ENCODE results near the gene IKZF1. TPM values are rescaled to one million over a fixed set of nuclear protein-coding genes. Genes with fewer than 3 reads are reported as not detected.

Gene IKZF1
- total RNA-seq, 6 donors from 2014 or later, result 33.8 to 65.1 (median 49.8) TPM

GRCh38 chr7:50330696-50331095, 26.2 kb downstream of the IKZF1 start:
- Histone ChIP-seq H3K4me1 (peaks cover 6 to 31% (median 23%) of the 10 kb centered on the region in 4 donors), H3K27ac (peak overlapping the region in 2 of 4 donors; percentile 36 to 56), H3K36me3 (no peaks in the 10 kb centered on the region), H3K4me3 (no peak overlapping the region), H3K9me3 (no peaks in the 10 kb centered on the region), H3K27me3 (no peaks in the 10 kb centered on the region)
- no peak for DNase-seq
- ATAC-seq (ENCODE audit: low FRiP score in 2 of 2), result no peak
- 46 to 57% methylated on average over 3 of the region's 3 CpGs for WGBS, 2 donors
- TF ChIP-seq EP300 (IDR thresholded peaks at IDR 0.05) (no peak), POLR2AphosphoS5 (IDR thresholded peaks at IDR 0.05) (no peak)

GRCh38 chr7:50331564-50332208, 27.2 kb downstream of the IKZF1 start:
- ATAC-seq (ENCODE audit: low FRiP score in 2 of 2), result no peak

GRCh38 chr7:50332241-50333165, 28.0 kb downstream of the IKZF1 start:
- no peak overlapping the region for H3K4me3 ChIP-seq
- H3K27me3 ChIP-seq, result no peaks in the 10 kb centered on the region
- DNase-seq (no peak), ATAC-seq (ENCODE audit: low FRiP score in 2 of 2) (no peak)
- no peaks in the 10 kb centered on the region for H3K36me3 ChIP-seq
- WGBS, 2 donors, result 56 to 64% methylated on average over 8 of the region's 8 CpGs
- H3K4me1 ChIP-seq, result peaks cover 6 to 31% (median 23%) of the 10 kb centered on the region in 4 donors
- TF ChIP-seq EP300 (IDR thresholded peaks at IDR 0.05) (no peak), POLR2A (IDR thresholded peaks at IDR 0.05) (no peak), CTCF (IDR thresholded peaks at IDR 0.05) (no peak), POLR2AphosphoS5 (IDR thresholded peaks at IDR 0.05) (no peak)
- no peaks in the 10 kb centered on the region for H3K9me3 ChIP-seq
- H3K27ac ChIP-seq, result peak overlapping the region in 1 of 4 donors; percentile 56

More at GRCh38 chr7:50331564-50332208, 27.2 kb downstream of the IKZF1 start:
- no peaks in the 10 kb centered on the region for H3K9me3 ChIP-seq
- H3K27me3 ChIP-seq, result no peaks in the 10 kb centered on the region
- H3K4me1 ChIP-seq, result peaks cover 6 to 31% (median 23%) of the 10 kb centered on the region in 4 donors
- 28 to 44% methylated on average over 2 of the region's 2 CpGs for WGBS, 2 donors
- DNase-seq, result no peak
- H3K4me3 ChIP-seq, result no peak overlapping the region
- peak overlapping the region in 2 of 4 donors; percentile 31 to 56 for H3K27ac ChIP-seq
- TF ChIP-seq CTCF (IDR thresholded peaks at IDR 0.05) (no peak), POLR2A (IDR thresholded peaks at IDR 0.05) (no peak), EP300 (IDR thresholded peaks at IDR 0.05) (no peak), POLR2AphosphoS5 (IDR thresholded peaks at IDR 0.05) (no peak)
- no peaks in the 10 kb centered on the region for H3K36me3 ChIP-seq

- 8 to 13% methylated on average over 9 of the region's 9 CpGs for WGBS, 2 donors
These were observed 28.7 kb downstream of the IKZF1 start for GRCh38 chr7:50333221-50333651.

GRCh38 chr7:50334341-50334994, 30.0 kb downstream of the IKZF1 start:
- Histone ChIP-seq H3K9me3 (no peaks in the 10 kb centered on the region), H3K27ac (peak overlapping the region in 2 of 4 donors; percentile 14 to 43), H3K4me1 (peaks cover 6 to 37% (median 24%) of the 10 kb centered on the region in 4 donors), H3K27me3 (no peaks in the 10 kb centered on the region), H3K4me3 (no peak overlapping the region), H3K36me3 (no peaks in the 10 kb centered on the region)
- WGBS, 2 donors, result 89 to 91% methylated on average over 1 of the region's 1 CpG
- ATAC-seq (ENCODE audit: low FRiP score in 2 of 2), result no peak
- no peak for DNase-seq
- TF ChIP-seq EP300 (IDR thresholded peaks at IDR 0.05), result no peak
- TF ChIP-seq POLR2AphosphoS5 (IDR thresholded peaks at IDR 0.05), result no peak
- TF ChIP-seq POLR2A (IDR thresholded peaks at IDR 0.05), result no peak
- no peak for TF ChIP-seq CTCF (IDR thresholded peaks at IDR 0.05)

More at GRCh38 chr7:50333221-50333651, 28.7 kb downstream of the IKZF1 start:
- TF ChIP-seq EP300 (IDR thresholded peaks at IDR 0.05), result no peak
- TF ChIP-seq POLR2A (IDR thresholded peaks at IDR 0.05), result peak in 1 of 4 donors; percentile 29
- DNase-seq (no peak), ATAC-seq (ENCODE audit: low FRiP score in 2 of 2) (no peak)
- H3K36me3 ChIP-seq, result no peaks in the 10 kb centered on the region
- H3K9me3 ChIP-seq, result no peaks in the 10 kb centered on the region
- no peaks in the 10 kb centered on the region for H3K27me3 ChIP-seq
- peaks cover 6 to 31% (median 23%) of the 10 kb centered on the region in 4 donors for H3K4me1 ChIP-seq
- H3K27ac ChIP-seq, result peak overlapping the region in 2 of 4 donors; percentile 53 to 56
- no peak overlapping the region for H3K4me3 ChIP-seq
